ENCODE measurements around the gene ZNF862.

Gene ZNF862

DNA sequence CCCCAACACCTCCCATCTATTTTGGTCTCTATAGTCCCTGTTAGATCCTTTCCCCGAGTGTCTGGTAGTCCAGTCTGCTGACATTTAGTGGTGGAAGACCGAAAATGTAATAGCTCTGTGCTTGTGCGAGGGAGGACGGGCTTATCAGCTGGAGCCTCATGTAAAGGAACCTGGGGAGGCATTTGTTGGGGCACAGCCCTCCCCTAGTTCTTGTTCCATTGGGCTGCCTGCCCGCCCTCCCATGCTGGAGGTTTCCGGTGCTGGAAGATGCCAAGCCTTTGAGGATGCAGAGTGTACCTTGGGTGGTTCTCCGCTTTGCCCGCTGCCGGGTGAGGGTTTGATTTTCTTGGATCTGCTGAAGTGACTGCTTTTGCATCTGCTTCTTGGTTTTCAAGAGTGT lies 5.4 kb downstream of the ZNF862 start:
- DNase-seq (ENCODE audit: low read depth in 3 of 3, low spot score in 1 of 3) = no peak

DNA sequence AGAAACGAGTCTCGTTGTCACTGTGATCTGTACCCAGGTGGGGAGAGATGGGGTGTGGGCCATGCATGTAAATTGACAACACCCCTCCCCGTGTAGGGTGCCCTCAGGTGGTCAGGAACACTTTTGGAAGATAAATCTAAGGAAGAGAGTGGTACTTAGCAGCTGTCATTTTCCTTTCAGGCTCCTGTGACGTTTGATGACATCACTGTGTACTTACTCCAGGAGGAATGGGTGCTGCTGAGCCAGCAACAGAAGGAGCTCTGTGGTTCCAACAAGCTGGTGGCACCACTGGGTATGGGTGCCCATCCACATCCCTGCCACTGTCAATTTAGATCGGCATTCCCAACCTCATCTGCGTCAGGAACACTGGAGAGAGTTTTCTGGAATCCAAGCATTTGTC lies 6.3 kb downstream of the ZNF862 start:
- no peak for DNase-seq (ENCODE audit: low read depth in 3 of 3, low spot score in 1 of 3)

DNA sequence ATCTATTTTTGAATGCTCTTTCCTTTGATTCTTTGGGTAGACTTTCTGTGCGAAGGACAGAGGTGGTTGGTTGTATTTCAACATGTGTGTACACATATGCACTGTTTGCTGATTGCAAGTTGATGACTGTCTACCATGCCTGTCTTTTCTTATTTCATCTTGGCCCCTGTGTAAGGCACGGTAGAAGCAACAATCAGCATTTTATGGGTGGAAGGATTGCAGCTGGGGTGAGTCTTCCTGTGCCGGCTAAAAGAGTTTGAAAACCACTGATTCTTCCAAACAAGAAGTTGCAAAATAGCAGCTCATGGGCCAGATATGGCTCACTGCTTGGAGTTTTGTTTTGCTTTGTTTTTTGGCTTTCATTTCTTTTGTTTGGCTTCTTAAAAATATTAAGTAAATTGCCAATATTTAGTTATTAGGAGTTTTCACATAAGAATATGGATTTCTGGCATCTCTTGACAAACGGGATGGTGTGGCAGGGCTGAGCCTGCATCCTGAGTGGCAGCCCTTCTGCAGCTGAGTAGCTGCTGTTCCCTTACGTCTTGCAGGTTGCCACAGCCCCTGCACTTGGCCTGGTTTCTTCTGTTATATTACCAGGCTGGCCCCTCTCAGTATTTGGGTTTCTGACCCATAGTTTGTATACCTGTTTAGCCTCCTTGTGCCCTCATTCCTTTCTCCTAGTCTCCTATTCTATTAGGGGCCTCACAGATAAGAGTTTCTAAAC lies 7.2 kb downstream of the ZNF862 start:
- no peak for DNase-seq (ENCODE audit: low read depth in 3 of 3, low spot score in 1 of 3)

DNA sequence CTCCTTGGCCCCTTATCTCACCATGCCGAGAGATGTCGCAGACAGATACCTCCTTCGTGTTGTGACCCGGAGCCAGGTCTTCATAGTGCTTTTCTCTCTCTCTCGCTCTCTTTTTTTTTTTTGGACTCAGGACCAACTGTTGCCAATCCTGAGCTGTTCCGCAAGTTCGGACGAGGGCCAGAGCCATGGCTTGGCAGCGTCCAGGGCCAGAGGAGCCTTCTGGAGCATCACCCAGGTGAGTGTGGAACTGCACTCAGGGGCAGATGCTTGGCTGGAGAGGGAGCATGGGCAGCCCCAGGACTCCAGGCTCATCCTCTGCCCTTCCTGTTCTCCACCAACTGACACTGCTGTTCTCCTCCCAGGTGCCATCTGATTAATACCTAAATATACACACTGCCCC lies 7.8 kb downstream of the ZNF862 start:
- DNase-seq (ENCODE audit: low read depth in 3 of 3, low spot score in 1 of 3) = no peak

DNA sequence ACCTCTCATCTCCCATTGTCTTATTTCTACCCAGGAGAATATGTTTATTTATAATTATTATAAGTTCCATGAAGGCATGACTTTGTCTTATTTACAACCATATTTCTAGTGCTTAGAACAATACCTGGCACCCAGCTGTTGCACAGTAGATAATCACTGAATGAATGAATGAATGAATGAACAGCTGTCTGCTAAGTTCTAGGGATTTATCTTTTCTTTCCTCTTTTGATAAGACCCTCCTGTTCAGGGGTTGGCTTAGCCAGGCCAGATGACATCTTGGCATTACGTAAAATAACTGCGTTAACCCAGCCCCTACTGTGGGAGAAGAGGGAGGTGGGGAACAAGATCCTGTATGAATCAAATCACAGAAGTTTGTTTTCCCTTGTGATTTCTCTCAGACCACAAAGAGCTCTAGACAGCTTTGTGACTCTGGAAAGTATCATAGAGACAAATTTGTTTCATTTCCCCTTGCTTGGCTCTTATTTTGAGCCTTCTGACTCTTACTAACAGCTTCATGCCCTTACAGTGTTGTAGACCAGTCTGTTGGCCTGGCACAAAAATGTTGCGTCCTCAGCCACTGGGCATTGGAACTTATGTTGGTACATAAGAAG lies 8.4 kb downstream of the ZNF862 start:
- DNase-seq (ENCODE audit: low read depth in 3 of 3, low spot score in 1 of 3) = no peak

DNA sequence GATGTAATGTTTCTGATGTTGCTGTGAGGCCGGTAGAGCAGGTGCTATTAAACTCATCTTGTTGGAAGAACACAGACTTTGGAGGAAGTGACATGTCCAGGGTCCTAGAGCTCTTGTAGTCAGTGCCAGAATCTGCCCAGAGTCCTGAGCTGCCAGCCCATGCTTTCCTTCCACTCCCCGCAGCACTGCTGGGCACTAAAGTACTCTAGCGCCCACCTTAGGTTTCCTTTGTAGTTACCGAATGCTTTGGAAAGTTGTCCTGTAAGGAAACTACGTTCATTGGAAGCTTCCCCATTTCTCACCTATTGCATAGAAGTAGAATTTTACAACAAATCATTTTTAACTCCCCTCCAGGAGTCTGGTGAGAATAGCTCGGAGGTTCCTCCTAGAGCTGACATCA lies 11.0 kb downstream of the ZNF862 start:
- no peak for DNase-seq (ENCODE audit: low read depth in 3 of 3, low spot score in 1 of 3)

DNA sequence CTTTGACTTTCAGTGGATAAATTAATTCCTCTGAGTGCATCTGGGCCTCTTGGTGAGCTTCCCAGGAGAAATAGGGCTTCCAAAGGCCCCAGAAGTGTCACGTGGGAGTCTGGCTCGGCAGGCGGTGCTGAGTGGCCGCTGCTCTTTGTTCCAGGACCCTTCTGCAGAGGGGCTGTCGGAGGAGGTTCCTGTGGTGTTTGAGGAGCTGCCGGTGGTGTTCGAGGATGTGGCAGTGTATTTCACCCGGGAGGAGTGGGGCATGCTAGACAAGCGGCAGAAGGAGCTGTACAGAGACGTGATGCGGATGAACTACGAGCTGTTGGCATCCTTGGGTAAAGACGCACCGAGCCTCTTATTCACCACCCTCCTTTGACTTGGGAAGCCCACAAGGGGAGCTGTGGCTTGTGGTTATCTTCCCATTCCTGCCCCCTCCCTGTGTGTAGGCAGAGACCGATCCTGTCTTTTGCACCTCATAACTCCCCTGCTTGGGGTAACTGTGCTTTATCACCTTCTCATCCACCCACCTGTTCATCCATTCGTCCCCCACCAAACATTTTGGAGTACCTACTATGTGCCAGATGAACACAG lies 11.9 kb downstream of the ZNF862 start:
- no peak for DNase-seq (ENCODE audit: low read depth in 3 of 3, low spot score in 1 of 3)

DNA sequence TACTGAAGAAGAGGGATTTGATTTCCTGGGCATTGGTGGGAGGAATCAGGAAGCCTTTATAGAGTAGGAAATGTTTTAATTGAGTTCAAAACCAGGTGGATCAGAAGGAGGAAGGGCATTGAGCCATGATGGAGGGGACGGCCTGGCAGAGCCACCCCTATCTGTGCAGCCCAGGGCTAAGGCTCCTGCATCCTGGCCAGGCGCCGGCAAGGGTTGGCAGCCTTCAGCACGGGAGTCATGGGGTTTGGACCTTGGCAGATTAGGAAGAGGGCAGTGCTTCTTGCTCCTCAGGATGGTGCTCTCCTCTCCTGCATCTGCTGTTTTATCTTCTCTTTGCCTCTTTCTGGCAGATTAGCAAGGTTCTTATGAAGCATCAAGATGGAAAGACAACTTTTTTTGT lies 12.5 kb downstream of the ZNF862 start:
- no peak for DNase-seq (ENCODE audit: low read depth in 3 of 3, low spot score in 1 of 3)

DNA sequence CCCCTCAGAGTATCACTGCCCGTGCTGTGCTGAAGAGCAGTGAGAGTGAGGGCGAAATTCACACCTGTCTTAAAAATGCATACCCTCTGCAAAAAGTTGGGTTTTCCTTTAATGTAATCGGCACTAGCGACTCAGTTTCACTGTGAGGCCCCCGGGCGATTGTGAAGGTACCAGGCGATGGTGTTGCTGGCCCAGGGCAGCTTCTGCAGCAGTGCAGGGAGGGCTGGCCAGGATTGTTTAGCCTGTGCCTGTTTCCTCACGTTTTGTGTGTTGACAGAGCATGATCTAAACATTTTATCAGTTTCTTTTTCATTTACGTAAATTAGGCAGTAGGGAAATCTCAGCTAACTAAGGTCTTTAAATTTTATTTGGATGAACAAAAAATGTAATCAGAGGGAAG lies 13.3 kb downstream of the ZNF862 start:
- DNase-seq (ENCODE audit: low read depth in 3 of 3, low spot score in 1 of 3) = no peak

DNA sequence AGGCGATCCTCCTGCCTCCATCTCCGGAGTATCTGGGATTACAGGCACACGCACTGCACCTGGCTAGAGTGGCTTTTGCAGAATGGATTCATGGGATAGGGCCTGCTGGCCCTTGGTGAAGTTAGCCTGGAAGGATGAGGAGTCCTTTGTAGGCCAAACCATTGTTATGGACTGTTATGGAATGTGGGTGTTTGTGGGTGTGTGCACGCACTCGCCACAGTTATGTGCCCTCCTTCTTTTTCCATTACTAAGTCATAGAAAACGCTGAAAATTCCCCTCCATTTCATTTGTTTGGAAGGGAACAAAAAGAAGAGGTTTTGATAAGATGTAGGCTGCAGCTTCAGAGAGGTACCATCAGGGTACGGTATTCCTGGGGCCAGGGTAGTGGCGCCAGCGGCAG lies 15.0 kb downstream of the ZNF862 start:
- no peak for DNase-seq (ENCODE audit: low read depth in 3 of 3, low spot score in 1 of 3)

DNA sequence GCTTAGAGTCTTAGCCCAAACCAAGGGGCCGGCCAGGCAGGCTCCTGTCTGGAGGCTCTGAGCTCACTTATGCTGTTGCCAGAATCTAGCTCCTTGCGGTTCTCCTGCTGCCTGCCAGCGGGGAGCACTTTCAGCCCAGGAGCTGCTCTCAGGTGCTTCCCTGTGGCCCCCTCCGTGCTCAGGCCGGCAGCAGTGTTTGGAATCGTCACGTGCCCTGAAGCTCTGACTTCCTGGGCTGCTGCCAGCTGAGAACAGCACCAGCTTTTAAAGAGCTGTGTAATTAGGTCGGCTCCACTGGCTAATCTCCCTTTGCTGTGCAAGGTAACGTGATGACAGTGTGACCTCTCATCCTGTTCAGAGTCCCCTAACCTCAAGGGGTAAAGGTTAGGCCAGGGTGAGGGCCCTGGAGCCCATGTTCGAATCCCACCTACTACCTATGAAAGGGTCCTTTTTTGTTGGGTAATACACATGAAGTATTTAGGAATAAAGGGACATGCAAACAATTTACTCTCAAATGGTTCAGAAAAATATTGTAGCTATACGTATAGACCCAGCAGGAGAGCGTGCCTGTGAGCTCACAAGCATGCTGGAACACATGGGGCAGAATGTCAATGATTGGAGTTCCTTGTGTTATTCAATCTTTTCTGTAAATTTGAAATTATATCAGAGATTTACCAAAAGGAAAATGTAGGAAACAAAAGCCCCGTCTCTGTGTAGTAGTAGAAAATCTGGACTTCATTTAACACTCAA lies 16.6 kb downstream of the ZNF862 start:
- no peak for DNase-seq (ENCODE audit: low read depth in 3 of 3, low spot score in 1 of 3)

DNA sequence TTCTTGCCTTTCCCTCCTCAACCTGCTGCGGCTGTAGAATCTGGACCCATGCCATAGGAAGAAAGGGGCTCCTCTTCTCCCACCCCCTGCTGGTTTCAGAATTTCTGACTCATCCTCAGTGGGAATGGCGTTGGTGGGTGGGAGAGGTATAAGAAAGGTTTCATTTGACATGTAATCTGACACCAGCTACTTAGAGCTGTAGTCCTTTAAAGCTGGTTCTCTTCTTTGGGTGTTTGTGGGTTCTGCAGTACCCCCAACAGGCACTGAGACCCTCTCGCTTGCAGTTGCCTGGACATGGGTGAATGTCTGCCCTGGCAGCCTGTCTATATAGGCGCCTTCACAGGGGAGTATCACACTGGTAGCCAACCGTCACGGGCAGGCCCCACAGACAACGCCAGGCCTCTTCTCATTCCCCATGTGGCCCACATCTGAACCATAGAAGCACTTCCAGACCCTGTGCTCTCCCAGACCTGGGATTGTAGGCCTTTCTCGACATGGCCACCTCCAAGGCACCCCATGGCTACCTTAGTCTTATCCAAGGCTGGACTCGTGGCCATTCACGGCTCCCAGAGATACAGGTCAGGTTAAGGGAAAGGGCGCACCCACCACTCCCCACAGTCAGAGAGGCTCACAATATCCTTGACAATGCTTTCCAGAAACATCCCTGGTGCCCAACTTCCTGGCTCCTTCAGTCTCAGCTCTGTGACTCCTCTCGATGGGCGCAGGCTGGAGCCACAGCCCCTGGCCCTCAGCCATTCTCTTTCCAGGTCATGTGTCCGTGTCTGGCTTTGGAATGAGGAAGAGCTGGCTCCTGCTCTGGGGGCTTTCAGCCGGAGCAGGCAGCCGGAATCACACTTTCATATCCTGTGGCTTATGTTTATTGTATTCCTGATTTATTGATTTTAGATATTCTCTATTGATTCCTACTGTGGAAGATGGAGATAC lies 17.5 kb downstream of the ZNF862 start:
- DNase-seq (ENCODE audit: low read depth in 3 of 3, low spot score in 1 of 3) = no peak

DNA sequence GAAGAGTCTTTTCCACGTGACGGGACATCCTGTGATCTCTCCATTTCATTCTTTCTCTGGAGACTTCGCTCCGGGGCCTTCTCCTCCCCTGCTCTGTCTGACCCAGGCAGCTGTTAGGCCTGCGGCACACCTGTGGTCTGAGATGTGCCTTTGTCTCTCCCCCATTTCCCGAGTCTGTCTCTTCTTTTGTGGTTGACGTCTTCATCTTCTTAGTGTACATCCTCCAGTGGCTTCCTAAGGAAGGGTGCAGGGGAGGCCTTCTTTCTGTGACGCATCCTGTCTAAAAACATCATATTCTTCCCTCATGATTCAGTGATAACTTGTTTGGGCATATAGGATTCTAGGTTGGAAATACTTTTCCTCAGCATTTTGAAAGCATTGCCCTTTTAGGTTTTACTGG lies 18.4 kb downstream of the ZNF862 start:
- no peak for DNase-seq (ENCODE audit: low read depth in 3 of 3, low spot score in 1 of 3)

DNA sequence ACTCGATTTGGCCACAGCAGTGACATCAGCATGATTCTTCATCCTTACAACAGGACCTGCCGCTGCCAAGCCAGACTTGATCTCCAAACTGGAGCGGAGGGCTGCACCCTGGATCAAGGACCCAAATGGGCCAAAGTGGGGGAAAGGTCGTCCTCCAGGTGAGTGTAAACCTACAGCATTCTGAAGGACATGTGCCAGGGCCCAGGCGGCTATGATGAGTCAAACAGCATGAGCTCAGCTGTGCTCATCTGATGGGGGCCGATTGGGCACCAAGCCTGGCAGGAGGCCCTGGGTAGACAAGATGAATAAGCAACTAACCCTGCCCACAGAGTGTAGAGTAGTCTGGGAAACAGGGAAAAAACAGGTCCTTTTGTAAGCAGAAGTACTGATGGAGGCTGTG lies 21.2 kb downstream of the ZNF862 start:
- DNase-seq (ENCODE audit: low read depth in 3 of 3, low spot score in 1 of 3) = no peak

DNA sequence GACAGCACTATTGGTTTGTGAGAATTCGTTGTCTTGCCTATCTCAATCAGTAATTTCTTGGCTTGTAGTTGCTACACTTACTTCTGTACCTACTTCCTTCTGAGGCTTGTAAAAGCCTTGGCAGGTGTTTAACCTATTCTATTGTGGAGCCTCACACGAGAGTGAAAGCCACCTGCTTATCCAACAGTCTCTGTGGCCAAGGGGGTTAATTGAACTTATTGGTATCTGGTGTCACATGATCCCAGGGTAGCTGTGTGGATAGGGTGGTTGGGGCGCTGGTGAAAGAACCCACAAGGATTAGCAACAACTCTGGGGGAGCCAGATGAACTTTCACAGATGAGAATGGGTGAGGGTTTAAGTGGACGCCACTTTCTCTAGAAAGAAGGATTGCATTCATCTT lies 21.7 kb downstream of the ZNF862 start:
- no peak for DNase-seq (ENCODE audit: low read depth in 3 of 3, low spot score in 1 of 3)

DNA sequence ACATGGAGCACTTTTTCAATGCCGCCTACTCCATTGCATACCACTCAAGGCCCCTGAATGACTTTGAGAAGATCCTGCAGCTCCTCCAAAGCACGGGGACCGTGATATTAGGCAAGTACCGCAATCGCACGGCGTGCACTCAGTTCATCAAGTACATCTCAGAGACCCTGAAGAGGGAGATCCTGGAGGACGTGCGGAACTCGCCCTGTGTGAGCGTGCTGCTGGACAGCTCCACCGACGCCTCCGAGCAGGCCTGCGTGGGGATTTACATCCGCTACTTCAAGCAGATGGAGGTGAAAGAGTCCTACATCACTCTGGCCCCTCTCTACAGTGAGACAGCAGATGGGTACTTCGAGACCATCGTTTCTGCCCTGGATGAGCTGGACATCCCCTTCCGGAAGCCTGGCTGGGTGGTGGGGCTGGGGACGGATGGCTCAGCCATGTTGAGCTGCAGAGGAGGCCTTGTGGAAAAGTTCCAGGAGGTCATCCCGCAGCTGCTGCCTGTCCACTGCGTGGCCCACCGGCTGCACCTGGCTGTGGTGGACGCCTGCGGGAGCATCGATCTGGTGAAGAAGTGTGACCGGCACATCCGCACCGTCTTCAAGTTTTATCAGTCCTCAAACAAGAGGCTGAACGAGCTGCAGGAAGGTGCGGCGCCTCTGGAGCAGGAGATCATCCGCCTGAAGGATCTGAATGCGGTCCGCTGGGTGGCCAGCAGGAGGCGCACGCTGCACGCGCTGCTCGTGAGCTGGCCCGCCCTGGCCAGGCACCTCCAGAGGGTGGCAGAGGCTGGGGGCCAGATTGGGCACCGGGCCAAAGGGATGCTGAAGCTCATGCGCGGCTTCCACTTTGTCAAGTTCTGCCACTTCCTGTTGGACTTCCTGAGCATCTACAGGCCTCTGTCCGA lies 22.9 kb downstream of the ZNF862 start:
- DNase-seq (ENCODE audit: low read depth in 3 of 3, low spot score in 1 of 3) = no peak

DNA sequence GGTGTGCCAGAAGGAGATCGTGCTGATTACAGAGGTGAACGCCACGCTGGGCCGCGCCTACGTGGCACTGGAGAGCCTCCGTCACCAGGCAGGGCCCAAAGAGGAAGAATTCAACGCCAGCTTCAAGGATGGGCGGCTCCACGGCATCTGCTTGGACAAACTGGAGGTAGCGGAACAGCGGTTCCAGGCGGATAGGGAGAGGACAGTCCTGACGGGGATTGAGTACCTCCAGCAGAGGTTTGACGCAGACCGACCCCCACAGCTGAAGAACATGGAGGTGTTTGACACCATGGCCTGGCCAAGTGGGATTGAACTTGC lies 23.5 kb downstream of the ZNF862 start:
- DNase-seq (ENCODE audit: low read depth in 3 of 3, low spot score in 1 of 3) = no peak

DNA sequence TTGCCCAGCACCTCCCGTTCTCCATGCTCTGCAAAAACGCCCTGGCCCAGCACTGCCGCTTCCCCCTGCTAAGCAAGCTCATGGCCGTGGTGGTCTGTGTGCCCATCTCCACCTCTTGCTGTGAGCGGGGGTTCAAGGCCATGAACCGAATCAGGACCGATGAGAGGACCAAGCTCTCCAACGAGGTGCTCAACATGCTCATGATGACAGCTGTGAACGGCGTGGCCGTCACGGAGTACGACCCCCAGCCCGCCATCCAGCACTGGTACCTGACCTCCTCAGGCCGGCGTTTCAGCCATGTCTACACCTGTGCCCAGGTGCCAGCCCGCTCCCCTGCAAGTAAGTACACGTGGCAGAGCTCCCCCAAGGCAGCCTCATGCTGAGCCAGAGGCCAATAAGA lies 24.0 kb downstream of the ZNF862 start:
- DNase-seq (ENCODE audit: low read depth in 3 of 3, low spot score in 1 of 3) = no peak

DNA sequence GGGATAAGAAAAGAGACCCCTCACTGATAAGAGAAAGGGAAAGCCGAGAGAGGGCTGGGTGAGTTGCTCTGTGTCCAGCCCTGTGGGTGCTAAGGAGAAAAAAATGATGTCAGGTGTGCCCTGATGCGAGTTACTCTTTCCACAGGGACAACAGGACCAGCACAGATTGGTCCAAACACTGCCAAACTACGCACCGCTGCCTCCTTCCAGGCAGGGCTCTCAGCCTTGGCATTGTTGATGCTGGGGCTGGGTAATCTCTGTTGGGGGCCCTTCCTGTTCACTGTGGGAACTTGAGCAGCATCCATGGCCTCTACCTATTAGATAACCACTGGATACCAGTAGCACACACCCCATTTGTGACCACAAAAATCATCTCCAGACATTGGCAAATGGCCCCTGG lies 25.3 kb downstream of the ZNF862 start:
- DNase-seq (ENCODE audit: low read depth in 3 of 3, low spot score in 1 of 3) = no peak

DNA sequence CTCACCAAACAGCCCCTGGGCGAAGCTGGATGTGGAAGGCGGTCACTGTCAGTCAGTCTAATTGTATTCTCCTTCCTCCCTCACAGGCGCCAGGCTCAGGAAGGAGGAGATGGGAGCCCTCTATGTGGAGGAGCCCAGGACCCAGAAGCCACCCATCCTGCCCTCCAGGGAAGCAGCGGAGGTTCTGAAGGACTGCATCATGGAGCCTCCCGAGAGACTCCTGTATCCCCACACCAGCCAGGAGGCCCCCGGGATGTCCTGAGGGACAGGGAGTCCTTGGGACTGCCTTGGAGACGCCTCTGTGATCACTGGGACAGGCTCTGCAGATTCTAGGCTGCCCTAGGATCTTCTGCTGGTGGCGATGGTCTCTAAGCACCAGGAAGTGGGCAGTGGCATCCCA lies 25.8 kb downstream of the ZNF862 start:
- no peak for DNase-seq (ENCODE audit: low read depth in 3 of 3, low spot score in 1 of 3)

All from stimulated activated CD4-positive, alpha-beta T cell treated with anti-CD3 and anti-CD28 coated beads, TNF-alpha, amount 100 ng/mL, for 1 hour (primary cell).